B cell (primary cell): ENCODE data around the gene RMND5A. TPM values are rescaled to one million over a fixed set of nuclear protein-coding genes. Genes with fewer than 3 reads are reported as not detected.

Experiments
- ATAC-seq: fragments of 200-7000 bp; cut with Tn5 transposase; one replicate; pipeline ENCODE4 v1.10.0; 2021; ENCODE audit warnings: low read depth, mild to moderate bottlenecking, moderate number of reproducible peaks, moderate library complexity
- CTCF ChIA-PET: fragments of 350-600 bp; sonication (Branson Sonifier 250); formaldehyde crosslinking; loops from one replicate; lab custom pipeline; 2021; ENCODE audit warnings: antibody characterized with exemption, inconsistent platforms; lab: Charles Lee
- POLR2A ChIA-PET: fragments of 350-600 bp; sonication (Branson Sonifier 250); formaldehyde crosslinking; loops from one replicate; lab custom pipeline; 2021; ENCODE audit warnings: antibody characterized with exemption; lab: Charles Lee
- DNase-seq: peaks from one replicate; pipeline ENCODE4 v3.0.0; 2013
- H2AFZ ChIP-seq: 2 replicates; pipeline ENCODE4 v1.6.1; 2012; ENCODE audit warnings: mild to moderate bottlenecking, low read depth, low read length; ENCODE audit not compliant: insufficient read depth, poor library complexity, severe bottlenecking
- H3K27ac ChIP-seq, 2 donors: 1 replicate in 1 of 2; 2 replicates in 1 of 2; pipeline ENCODE4 v1.5.1; 2012 to 2013; ENCODE audit warnings: low read length in 2 of 2, mild to moderate bottlenecking in 2 of 2, moderate library complexity in 1 of 2
- H3K27me3 ChIP-seq, 4 experiments: fragments of 200-600 bp in 1 of 4; sonication (generic) in 1 of 4; replicated peaks in 1 of 4; 1 replicate in 2 of 4; 2 replicates in 2 of 4; pipeline versions ENCODE4 v1.6.1 to v1.7.0; 2013 to 2016; ENCODE audit warnings: low read length in 3 of 4, mild to moderate bottlenecking in 2 of 4, mixed read lengths in 1 of 4, moderate library complexity in 1 of 4; ENCODE audit not compliant: insufficient read depth in 4 of 4, control insufficient read depth in 3 of 4; ENCODE audit errors: control extremely low read depth in 1 of 4
- H3K36me3 ChIP-seq, 2 experiments: replicated peaks in 1 of 2; 1 replicate in 1 of 2; 2 replicates in 1 of 2; pipeline versions ENCODE4 v1.6.1 to v1.7.1; 2013; ENCODE audit warnings: low read length in 1 of 2; ENCODE audit not compliant: insufficient read depth in 2 of 2, control insufficient read depth in 1 of 2; ENCODE audit errors: control extremely low read depth in 1 of 2, extremely low read depth in 1 of 2
- H3K4me1 ChIP-seq, 2 donors: fragments of 200-600 bp in 1 of 2; sonication (generic) in 1 of 2; 1 replicate in 1 of 2; 2 replicates in 1 of 2; pipeline versions ENCODE4 v1.5.1 to v1.6.1; 2013 to 2017; ENCODE audit warnings: low read length in 2 of 2; ENCODE audit not compliant: control insufficient read depth in 2 of 2, insufficient read depth in 2 of 2
- H3K4me2 ChIP-seq: replicated peaks from 2 replicates; pipeline ENCODE3; 2012; ENCODE audit warnings: mild to moderate bottlenecking, low read depth, low read length; ENCODE audit not compliant: poor library complexity, severe bottlenecking
- H3K4me3 ChIP-seq, 5 experiments: fragments of 200-600 bp in 1 of 5; sonication (generic) in 1 of 5; 1 replicate in 3 of 5; 2 replicates in 2 of 5; pipeline versions ENCODE4 v1.5.1 to v1.7.0; 2011 to 2016; ENCODE audit warnings: low read length in 4 of 5, mild to moderate bottlenecking in 4 of 5, low read depth in 2 of 5, control low read depth in 1 of 5, moderate library complexity in 1 of 5; ENCODE audit not compliant: insufficient read depth in 1 of 5; ENCODE audit errors: control extremely low read depth in 1 of 5, extremely low read depth in 1 of 5
- H3K79me2 ChIP-seq: fragments of 200-600 bp; sonication (generic); one replicate; pipeline ENCODE4 v1.6.0; 2016; ENCODE audit warnings: low read length; ENCODE audit not compliant: control insufficient read depth, insufficient read depth
- H3K9ac ChIP-seq: fragments of 200-600 bp; sonication (generic); 2 replicates; pipeline ENCODE4 v1.6.1; 2017; ENCODE audit warnings: mild to moderate bottlenecking, low read length, moderate library complexity
- H3K9me3 ChIP-seq, 3 donors: one replicate each; pipeline versions ENCODE4 v1.6.1 to v1.7.1; 2013; ENCODE audit warnings: low read length in 2 of 3; ENCODE audit not compliant: control insufficient read depth in 2 of 3, insufficient read depth in 1 of 3; ENCODE audit errors: control extremely low read depth in 1 of 3
- H4K20me1 ChIP-seq: 2 replicates; pipeline ENCODE4 v1.6.0; 2012; ENCODE audit warnings: mild to moderate bottlenecking, low read length; ENCODE audit not compliant: insufficient read depth, control insufficient read depth, poor library complexity, severe bottlenecking
- H3K27ac Mint-ChIP-seq: one replicate; pipeline ENCODE4 v1.8.0; 2021; ENCODE audit warnings: mixed read lengths
- H3K27me3 Mint-ChIP-seq: one replicate; pipeline ENCODE4 v1.8.0; 2021; ENCODE audit warnings: mixed read lengths
- H3K4me1 Mint-ChIP-seq: one replicate; pipeline ENCODE4 v1.8.0; 2021; ENCODE audit warnings: mixed read lengths
- H3K4me3 Mint-ChIP-seq: one replicate; pipeline ENCODE4 v1.8.0; 2021; ENCODE audit warnings: mixed read lengths
- H3K9me3 Mint-ChIP-seq: one replicate; pipeline ENCODE4 v1.8.0; 2022; ENCODE audit warnings: mixed read lengths; ENCODE audit not compliant: insufficient read depth
- EZH2 ChIP-seq: IDR thresholded peaks from 2 replicates; pipeline ENCODE4 v1.6.1; 2012; ENCODE audit warnings: borderline replicate concordance, low read depth, mild to moderate bottlenecking, moderate library complexity, low read length; ENCODE audit not compliant: insufficient read depth, poor library complexity, severe bottlenecking
- WGBS: methylation state at CpG from one replicate; pipeline ENCODE4 v1.1.5; 2013; ENCODE audit warnings: missing lambda C conversion rate; ENCODE audit not compliant: insufficient coverage; 5-methylcytosine and 5-hydroxymethylcytosine counted together
- intact Hi-C: fragments of 100-400 bp; cut with micrococcal nuclease; formaldehyde crosslinking; loops from one replicate; pipeline ENCODE4 v1.10.0; 2022
- polyA plus RNA-seq: library from polyadenylated mRNA; depleted of rRNA; stranded (reverse); fragments of >200 nt; gene quantifications from 2 replicates; pipeline ENCODE4 v1.2.3, GENCODE V29; 2012
- total RNA-seq, 2 donors: library from RNA; stranded (reverse); fragments of 120-200 nt in 1 of 2; gene quantifications; 1 replicate in 1 of 2; 2 replicates in 1 of 2; pipeline versions ENCODE4 v1.2.3 to v1.2.4, GENCODE V29; 2013 to 2022
- TF ChIP-seq, protein P1 (sequence below): fragments of 200-600 bp; IDR thresholded peaks from one replicate; pipeline ENCODE4 v1.8.0; 2022; ENCODE audit warnings: antibody characterized with exemption, mild to moderate bottlenecking

Gene RMND5A
- total and polyA plus RNA-seq, 2 donors (not counting 1 experiment from before 2014, with no cell fraction given) = 13.0 to 33.7 TPM

DNA sequence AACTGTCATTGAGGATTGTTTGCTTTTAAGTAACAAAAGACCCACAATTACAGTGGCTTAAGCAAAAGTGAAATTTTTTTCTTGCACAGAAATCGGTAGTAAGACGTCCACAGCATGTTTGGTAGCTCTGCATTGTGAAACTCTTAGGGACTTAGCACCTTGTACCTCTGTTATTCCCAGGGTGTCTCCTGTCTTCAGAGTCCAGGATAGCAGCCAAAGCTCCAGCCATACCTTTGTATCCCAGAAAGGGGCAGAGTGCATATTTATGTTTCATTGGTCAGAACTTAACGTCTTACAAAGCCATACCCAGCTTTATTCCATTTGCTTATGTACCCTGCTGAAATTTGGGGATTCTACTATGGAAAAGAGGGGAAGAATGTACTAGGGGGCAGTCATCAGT lies 32.8 kb downstream of the RMND5A start:
- Mint-ChIP-seq H3K9me3 (peaks cover 5% of the 10 kb centered on the region), H3K27me3 (no peaks in the 10 kb centered on the region), H3K4me1 (peaks cover 21% of the 10 kb centered on the region), H3K4me3 (no peak overlapping the region), H3K27ac (no peak overlapping the region)
- DNase-seq (no peak), ATAC-seq (no peak)
- Histone ChIP-seq H4K20me1 (peaks cover 19% of the 10 kb centered on the region), H2AFZ (no peak overlapping the region), H3K4me1 (peaks cover 2 to 4% of the 10 kb centered on the region in 2 donors), H3K27ac (no peak overlapping the region), H3K9me3 (peaks cover 0 to 7% (median 3%) of the 10 kb centered on the region in 3 donors), H3K4me3 (no peak overlapping the region), H3K36me3 (peaks cover 5 to 58% of the 10 kb centered on the region in 2 experiments), H3K4me2 (no peak overlapping the region), H3K9ac (no peak overlapping the region), H3K27me3 (no peaks in the 10 kb centered on the region), H3K79me2 (peaks cover 82% of the 10 kb centered on the region)
- ChIA-PET CTCF (interaction anchor here (1.6 to 2.3 kb wide), 2 partner anchors 12 to 13 kb away, joined by 4 to 12 read pairs; no protein-coding TSS in a partner anchor), POLR2A (no interaction called here)
- WGBS = 92% methylated on average over 2 of the region's 3 CpGs
- TF ChIP-seq EZH2 = no peak
- TF ChIP-seq, protein P1, sequence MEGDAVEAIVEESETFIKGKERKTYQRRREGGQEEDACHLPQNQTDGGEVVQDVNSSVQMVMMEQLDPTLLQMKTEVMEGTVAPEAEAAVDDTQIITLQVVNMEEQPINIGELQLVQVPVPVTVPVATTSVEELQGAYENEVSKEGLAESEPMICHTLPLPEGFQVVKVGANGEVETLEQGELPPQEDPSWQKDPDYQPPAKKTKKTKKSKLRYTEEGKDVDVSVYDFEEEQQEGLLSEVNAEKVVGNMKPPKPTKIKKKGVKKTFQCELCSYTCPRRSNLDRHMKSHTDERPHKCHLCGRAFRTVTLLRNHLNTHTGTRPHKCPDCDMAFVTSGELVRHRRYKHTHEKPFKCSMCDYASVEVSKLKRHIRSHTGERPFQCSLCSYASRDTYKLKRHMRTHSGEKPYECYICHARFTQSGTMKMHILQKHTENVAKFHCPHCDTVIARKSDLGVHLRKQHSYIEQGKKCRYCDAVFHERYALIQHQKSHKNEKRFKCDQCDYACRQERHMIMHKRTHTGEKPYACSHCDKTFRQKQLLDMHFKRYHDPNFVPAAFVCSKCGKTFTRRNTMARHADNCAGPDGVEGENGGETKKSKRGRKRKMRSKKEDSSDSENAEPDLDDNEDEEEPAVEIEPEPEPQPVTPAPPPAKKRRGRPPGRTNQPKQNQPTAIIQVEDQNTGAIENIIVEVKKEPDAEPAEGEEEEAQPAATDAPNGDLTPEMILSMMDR = no peak
- intact Hi-C loops = no loop called here

DNA sequence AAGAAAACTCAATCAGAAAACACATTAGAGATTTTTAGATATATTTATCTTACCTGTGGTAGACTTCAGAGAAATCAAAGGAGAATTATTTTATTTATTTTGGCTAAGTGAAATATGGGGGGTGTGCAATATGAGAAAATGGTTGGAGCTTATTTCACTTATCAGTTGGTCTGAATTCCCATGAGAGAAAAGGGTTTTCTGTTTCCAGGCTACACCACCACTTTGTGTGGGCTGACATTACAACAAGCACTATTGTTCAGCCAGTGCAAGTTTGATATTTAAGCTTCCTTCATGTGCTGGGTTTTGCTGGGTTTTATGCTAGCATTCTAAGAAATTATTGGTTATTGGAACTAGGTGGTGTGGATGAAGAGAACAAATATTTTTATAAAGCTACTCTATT lies 33.5 kb downstream of the RMND5A start:
- ChIA-PET CTCF (interaction anchor here (1.6 to 2.3 kb wide), 2 partner anchors 11 to 13 kb away, joined by 4 to 12 read pairs; no protein-coding TSS in a partner anchor), POLR2A (no interaction called here)

More for the DNA sequence above, 33.5 kb downstream of the RMND5A start:
- peaks cover 5 to 63% of the 10 kb centered on the region in 2 experiments for H3K36me3 ChIP-seq
- intact Hi-C loops = no loop called here
- no peak overlapping the region for H3K4me2 ChIP-seq
- no peak overlapping the region for H3K27ac ChIP-seq
- H3K27me3 ChIP-seq = no peaks in the 10 kb centered on the region
- peaks cover 0 to 7% (median 3%) of the 10 kb centered on the region in 3 donors for H3K9me3 ChIP-seq
- DNase-seq = no peak
- H2AFZ ChIP-seq = no peak overlapping the region
- H3K79me2 ChIP-seq = peaks cover 75% of the 10 kb centered on the region
- ATAC-seq = no peak
- H3K4me3 ChIP-seq = no peak overlapping the region
- TF ChIP-seq, protein P1 = no peak
- no peak for TF ChIP-seq EZH2
- Mint-ChIP-seq H3K4me3 (no peak overlapping the region), H3K27ac (no peak overlapping the region), H3K9me3 (peaks cover 5% of the 10 kb centered on the region), H3K27me3 (no peaks in the 10 kb centered on the region), H3K4me1 (peaks cover 18% of the 10 kb centered on the region)
- H3K9ac ChIP-seq = no peak overlapping the region
- H3K4me1 ChIP-seq = no peaks in the 10 kb centered on the region
- peaks cover 21% of the 10 kb centered on the region for H4K20me1 ChIP-seq
